D341Med (cell line): ENCODE results near the gene DHX32.
"Not testable (repeated sequence)": the region's sequence is repeated elsewhere in the genome, so short reads cannot be mapped to it uniquely, and the experiment has no call there.

Source experiments
- DNase-seq: peaks from one replicate; pipeline ENCODE4 v3.0.0; 2012; ENCODE audit warnings: low spot score

The DHX32 gene, protein sequence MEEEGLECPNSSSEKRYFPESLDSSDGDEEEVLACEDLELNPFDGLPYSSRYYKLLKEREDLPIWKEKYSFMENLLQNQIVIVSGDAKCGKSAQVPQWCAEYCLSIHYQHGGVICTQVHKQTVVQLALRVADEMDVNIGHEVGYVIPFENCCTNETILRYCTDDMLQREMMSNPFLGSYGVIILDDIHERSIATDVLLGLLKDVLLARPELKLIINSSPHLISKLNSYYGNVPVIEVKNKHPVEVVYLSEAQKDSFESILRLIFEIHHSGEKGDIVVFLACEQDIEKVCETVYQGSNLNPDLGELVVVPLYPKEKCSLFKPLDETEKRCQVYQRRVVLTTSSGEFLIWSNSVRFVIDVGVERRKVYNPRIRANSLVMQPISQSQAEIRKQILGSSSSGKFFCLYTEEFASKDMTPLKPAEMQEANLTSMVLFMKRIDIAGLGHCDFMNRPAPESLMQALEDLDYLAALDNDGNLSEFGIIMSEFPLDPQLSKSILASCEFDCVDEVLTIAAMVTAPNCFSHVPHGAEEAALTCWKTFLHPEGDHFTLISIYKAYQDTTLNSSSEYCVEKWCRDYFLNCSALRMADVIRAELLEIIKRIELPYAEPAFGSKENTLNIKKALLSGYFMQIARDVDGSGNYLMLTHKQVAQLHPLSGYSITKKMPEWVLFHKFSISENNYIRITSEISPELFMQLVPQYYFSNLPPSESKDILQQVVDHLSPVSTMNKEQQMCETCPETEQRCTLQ

DNA sequence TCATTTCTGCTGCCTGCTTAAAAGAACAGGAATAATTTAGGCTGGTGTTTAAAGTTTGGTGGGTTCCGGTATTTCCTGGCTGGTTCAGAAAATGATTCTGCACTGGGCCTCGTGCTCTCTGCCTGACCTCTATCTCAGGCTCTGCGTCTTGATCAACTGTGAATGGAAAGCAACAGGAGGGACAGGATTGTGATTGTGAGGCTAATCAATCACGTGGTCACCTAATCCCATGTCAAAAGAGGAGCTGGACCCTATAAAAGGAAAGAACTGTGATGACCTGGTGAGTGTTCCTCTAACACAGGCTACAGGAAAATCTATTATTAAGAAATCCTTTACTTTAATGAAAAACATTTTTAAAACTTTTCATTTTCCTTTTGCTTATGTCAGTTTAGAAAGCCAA, at the start of gene DHX32:
TSS of gene DHX32 (minus strand) at position 101 of the 400 bp plus-strand sequence. CDS start 468 bp downstream, outside the sequence.
- no peak for DNase-seq

DNA sequence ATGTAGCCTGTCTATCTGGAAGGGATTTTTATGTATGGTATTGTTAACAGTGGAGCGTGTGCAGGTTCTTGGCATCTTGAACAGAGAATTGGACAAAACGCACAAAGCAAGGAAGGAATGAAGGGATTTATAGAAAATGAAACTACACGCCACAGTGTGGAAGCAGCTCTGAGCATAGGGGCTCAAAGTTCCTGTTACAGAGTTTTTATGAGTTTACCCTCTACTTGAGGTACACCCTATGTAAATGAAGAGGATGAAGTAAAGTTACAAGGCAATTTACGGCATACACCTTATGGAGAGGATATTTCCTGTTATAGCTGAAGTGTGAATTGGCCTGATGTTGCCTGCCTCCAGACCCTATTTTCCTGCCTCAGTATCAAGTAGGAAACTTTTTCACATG, 48.5 kb upstream of the DHX32 start:
- no peak for DNase-seq

DNA sequence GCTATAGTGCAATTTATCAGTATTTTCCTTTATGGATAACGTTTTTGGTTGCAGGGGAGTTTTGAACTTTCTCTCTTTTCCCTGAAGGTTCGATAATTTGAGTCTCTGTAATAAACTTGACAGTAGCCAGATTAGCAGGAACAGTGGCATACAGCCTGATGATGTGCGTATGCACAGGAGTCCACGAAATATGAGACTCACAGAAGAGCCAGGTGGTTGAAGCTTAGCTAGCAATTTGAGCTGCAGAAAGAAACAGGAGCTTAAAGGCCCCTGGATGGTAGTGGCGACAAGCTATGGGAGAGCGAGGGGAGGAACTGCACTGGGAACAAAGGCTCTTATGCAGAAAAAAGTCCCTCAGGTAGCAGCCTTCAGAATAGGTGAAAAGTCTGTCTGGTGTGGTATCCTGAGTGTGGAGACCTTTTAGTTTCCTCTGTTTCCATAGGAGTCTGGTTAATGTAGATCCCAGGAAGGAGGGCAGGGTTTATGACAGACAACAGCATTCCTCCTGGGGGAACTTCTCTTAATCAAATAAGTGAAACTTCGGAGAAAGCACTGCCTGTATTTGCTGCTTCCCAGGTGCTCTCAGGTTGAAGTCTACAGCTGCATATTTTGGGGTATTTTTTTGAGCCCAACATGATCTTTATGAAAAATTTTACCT, 48.0 kb upstream of the DHX32 start:
- DNase-seq: no peak

DNA sequence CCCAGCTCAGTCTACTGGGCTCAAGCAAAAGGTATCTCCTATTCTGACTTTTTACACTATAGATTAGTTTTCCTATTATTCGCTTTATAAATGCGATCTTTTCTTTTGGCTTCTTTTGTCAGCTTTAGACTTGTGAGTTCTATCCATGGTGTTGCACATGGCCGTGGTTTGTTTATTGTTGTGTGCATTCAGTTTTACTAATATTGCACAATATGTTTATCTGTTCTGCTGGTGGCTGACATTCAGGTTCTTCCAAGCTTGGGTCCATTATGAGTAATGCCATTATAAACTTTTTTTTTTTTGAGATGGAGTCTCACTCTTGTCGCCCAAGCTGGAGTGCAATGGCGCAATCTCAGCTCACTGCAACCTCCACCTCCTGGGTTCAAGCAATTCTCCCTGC, 46.2 kb upstream of the DHX32 start:
- DNase-seq: not testable (repeated sequence)

DNA sequence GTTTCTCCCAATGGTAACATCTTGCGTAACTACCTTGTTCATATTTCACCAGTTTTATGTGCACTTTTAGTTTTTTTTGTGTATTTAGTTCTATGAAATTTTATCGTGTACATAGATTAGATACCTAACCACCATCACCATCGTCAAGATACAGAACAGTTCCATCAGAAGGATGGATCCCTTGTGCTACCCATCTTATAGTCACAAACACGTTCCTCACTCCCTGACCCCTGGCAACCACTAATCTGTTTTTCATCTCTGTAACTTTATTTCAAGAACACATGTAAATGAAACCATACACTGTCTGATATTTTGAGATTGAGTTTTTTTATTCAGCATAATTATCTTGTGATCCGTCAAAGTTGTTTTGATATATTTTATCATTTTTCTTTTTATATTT, 45.2 kb upstream of the DHX32 start:
- no peak for DNase-seq

DNA sequence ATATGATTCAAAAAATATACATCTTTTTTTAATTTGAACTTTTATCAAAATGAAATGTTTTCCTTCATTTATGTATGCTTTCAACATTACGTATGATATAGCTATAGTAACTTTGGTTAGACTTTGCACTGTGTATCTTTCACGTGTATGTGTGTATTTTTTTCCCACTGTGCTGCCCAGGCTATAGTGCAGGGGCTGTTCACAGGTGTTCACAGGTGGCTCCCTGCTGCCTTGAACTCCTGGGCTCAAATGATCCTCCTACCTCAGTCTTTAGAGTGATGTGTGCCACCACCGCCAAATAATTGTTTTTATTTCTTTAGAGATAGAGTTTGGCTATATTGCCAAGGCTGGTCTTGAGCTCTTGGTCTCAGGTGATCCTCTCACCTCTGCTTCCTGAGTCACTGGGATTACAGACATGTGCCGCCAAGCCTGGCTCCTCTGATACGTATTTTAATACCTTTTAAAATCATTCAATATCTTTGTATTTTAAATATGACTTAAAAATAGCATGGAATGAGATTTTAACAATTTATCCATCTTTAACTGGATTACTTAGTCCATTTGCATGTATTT, 44.3 kb upstream of the DHX32 start:
- no peak for DNase-seq

DNA sequence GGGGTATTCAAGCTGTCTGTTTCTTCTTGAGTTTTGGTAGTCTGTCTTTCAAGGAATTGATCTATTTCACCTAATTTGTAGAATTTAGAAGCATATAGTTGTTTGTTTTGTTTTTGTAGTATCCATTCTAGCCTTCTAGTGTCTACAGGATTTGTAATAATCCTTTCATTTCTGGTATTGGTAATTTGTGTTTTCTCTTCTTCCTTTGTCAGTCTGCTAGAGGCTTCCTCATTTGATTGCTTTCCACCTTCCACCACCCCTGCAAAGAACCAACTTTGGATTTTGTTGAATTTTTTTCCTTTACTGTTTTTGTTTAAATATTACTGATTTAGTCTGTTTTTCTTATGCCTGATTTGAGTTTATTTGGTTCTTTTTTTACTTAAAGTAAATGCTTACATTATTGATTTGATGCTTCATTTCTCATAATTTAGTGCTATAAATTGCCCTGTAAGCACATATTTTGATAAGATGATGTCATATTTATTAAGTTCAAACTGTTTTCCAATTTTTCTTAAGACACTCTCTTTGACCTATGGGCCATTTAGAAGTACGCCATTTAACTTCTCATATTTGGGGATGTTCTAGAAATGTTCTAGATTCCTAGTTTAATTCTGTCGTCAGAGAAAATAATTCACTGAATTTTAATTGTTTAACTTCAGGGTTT, 40.7 kb upstream of the DHX32 start:
- not testable (repeated sequence) for DNase-seq

DNA sequence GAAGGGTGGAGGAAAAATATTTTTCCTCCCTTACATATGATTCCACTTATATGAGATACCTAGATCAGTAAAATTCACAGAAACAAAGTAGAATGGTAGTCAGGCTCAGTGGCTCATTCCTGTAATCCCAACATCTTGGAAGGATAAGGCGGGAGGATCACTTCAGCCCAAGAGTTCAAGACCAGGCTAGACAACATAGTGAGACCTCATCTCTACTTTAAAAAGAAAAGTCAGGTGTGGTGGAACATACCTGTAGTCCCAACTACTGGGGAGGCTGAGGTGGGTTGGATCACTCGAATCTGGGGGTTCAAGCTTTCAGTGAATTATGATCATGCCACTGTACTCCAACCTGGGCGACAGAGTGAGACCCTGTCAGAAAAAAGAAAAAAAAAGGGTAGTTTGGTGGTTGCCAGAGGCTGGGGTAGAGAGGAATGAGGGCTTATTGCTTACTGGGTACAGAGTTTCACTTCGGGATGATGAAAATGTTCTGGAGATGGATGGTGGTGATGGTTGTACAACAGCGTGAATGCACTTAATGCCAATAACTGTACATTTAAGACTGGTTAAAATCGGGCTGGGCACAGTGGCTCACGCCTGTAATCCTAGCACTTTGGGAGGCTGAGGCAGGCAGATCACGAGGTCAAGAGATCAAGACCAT, 36.7 kb upstream of the DHX32 start:
- DNase-seq: not testable (repeated sequence)

DNA sequence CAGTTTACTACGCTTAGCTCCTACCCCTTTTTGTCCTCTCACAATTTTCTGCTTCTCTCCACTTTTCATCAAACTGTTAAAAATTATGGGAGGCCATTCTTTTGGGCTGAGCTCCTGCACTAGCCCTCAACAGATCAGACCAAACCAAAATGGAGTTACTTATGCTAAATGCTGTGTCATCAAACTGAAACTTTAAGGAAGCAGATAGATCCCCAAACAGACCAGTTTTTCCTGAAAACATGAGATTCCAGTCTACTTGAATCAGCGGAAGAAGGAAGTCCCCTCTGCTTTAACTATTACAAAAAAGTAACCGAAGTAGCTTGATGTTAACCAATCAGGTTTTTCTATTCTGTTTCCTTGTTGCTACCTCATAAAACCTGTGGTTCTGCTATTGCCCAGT, 35.9 kb upstream of the DHX32 start:
- no peak for DNase-seq

DNA sequence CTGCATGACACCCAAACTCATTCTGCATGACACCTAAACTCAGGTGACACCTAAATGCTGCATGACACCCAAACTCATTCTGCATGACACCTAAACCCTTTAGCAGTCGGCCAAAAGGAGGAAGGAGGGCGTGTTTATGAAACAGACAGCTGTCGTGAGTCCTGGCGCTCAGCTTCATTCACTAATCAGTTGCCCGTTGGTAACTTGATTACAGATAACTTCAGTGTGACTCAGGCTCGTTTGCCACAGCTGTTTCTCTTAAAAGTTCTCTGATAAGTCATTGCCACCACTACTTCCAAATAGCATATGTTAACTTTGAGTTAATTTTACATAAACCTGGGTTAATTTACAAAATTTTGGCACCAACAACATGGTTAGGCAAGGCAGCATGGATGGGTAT, 32.2 kb upstream of the DHX32 start:
- not testable (repeated sequence) for DNase-seq

DNA sequence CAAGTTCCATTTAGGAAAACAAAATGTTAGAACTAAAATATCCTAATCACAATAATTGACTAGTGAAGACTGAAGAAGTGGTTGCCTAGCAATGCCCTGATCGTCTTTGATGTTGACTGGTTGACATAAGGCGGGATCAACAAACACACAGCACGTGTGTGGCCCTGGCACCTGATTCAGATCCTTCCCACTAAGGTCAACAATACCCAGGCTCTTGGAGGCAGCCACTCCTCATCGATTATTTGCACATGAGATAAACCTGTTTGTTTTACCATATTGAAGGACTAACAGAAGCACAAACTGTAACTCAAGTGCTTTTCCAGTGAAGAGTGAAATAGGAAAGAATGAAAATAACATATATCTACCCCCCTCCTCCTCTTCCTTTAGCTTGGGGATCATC, 30.9 kb upstream of the DHX32 start:
- DNase-seq: no peak

DNA sequence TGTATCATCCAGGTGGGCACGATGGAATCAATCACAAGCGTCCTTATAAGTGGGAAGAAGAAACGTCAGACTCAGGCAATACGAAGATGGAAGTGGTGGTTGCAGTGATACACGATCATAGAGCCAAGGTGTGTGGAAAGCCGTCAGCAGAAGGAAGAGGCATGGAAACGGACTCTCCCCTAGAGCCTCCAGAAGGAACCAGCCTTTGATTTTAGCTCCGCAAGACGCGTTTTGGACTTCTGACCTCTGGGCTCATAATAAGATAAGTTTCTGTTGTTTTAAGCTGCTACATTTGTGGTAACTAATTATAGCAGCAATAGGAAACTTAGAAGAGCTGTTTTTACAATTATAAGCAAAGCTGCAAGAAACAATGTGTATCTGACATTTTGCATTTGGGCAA, 30.1 kb upstream of the DHX32 start:
- DNase-seq: no peak

DNA sequence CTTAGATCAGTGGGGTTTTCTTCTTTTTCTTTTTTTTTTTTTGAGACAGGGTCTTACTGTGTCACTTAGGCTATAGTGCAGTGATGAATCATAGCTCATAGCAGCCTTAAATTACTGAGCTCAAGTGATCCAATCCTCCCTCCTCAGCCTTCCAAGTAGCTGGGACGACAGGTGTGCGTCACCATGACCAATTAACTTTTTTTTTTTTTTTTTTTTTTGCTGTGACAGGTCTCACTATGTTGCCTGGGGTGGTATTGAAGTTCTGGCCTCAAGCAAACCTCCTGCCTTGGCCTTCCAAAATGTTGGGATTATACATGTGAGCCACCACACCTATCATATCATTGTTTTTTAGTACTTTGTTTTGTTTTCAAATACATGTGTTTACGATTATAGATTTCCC, 28.4 kb upstream of the DHX32 start:
- DNase-seq: not testable (repeated sequence)

DNA sequence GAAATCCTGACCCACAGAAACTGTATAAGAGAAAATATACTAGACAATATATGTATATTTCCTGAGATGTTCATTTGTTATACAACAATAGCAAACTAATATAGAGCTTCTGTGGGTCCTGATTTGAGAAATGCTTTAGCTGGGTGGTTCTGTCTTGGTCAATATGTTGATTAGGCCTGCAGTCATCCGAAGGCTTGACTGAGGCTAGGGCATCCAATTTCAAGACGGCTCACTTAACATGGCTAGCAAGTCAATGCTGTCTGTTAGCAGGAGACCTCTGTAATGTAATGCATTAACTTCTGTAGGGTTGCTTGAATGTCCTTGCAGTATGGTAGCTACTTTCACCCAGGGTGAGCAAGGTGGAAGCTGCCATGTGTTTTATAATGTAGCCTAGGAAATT, 27.7 kb upstream of the DHX32 start:
- not testable (repeated sequence) for DNase-seq

DNA sequence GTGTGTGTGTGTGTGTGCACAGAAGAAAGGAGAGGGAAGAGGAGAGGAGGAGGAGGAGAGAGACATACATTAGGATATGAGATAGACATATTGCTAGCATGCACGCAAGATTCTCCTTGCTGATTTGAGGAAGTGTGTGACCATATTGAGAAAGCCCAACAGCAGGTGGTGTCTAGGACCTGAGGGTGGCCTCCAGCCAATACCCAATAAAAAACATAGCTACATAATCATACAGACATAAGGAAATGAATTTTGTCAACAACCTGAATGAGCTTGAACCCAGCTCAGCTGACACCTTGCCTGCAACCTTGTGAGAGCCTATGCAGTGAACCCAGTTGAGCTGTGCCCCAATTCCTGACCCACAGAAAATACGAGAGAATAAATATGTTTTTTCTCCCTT, 26.5 kb upstream of the DHX32 start:
- DNase-seq: not testable (repeated sequence)

DNA sequence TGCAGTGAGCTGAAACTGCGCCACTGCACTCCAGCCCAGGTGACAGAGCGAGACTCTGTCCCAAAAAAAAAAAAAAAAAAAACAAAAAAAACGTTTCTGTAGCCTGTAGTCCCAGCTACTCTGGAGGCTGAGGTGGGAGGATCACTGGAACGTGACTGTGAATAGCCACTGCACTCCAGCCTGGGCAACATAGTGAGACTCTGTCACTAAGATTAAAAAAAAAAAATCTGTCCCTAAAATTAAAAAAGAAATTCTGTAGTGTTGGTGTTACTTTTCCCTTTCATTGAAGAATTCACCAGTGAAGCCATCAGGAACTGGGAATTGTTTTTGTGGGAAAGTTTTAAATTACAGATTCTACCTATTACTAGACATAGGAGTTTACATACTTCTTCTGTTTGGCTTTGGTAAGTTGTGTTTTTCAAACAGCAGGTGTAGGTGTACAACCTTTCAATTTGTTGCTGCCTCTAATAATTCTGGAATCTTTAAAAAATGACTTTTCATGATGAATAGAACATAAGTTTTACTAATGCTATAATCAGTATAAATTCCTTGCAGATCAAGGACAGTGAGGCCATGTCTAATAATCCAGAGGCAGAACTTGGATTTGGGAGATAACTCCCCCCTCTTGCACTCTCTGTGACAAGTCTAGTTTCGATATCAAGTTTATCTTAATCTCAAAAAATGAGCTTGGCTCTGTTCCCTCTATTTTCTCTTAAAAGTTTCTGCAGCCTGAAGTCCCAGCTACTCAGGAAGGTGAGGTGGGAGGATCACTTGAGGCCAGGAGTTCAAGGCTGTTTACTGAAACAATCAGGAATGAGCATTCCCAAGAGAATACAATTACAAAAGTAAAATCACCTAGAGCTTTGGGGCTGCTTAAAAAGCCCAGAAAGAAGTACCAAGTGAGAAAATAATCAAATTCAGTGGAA, 24.2 kb upstream of the DHX32 start:
- not testable (repeated sequence) for DNase-seq

DNA sequence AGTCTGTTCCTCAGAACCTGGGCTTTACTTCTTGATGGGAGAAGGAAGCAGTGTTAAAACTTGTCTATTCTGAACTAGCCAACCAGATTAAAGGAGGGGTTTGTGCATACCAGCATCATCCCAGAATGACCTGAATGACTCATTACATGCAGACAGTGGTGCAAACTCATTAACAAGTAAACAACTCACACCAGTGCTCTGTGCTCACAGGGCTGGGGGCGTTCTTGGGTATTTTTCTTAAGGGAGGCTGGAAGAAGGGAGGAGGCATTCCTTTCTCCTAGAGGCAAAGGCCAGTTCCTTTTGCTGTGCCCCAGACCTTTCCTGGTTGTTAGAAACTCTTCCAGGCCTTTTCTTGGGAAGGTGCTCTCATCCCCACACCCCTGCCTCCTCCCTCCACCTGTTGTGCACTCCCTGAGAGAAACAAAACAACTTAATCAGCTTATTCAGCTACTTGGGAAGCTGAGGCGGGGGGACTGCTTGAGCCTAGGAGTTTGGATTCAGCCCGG, 22.1 kb upstream of the DHX32 start:
- not testable (repeated sequence) for DNase-seq

DNA sequence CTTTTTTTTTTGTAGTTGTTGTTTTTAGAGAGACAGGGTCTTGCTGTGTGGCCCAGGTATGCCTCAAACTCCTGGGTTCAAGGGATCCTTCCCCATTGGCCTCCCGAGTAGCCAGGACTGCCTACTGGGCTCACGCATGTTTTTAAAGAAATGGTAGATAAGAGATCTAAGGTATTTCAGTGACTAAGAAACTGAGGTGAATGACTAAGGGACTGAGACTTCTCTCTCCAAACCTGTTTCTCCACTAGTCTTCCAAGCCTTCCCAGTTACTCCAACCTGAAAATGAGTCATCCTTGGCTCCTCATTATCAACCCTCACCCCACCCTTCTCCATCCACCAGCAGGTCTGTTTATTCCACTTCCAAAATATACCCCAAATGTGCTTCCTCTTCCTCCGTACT, 19.9 kb upstream of the DHX32 start:
- DNase-seq: not testable (repeated sequence)

DNA sequence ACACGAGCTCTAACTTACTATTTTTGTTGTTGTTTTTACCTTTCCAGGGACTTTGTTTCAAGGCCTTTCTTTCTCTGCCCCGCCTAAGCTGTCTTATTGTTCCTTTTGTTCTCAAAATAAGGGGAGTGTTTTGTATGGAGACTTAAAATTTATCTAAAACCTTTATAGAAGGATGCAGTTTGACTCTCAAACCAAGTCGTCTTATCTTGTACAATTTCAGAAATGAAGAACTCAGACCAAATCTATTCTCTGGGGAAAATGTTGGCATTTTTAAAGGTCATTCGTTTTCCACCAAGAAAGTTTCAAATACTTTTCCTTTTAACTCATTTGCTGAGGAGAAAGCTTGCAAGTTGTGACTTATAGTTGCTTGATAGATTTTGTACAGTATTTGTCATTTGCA, 16.2 kb upstream of the DHX32 start:
- not testable (repeated sequence) for DNase-seq
